Activated CD4-positive, alpha-beta T cell treated with anti-CD3 and anti-CD28 coated beads for 1 hour (primary cell): ENCODE results near the gene FBXW2.
"Not testable (repeated sequence)": the region's sequence is repeated elsewhere in the genome, so short reads cannot be mapped to it uniquely, and the experiment has no call there.

Experiments used
- DNase-seq: peaks from one replicate; pipeline ENCODE4 v3.0.0-alpha.2; 2020

The FBXW2 gene

GRCh38 chr9:120777229-120777628 is 16.0 kb downstream of the FBXW2 start:
- DNase-seq: no peak

- no peak for DNase-seq
Observed at GRCh38 chr9:120776788-120777187, 16.4 kb downstream of the FBXW2 start.

GRCh38 chr9:120775859-120776258 is 17.4 kb downstream of the FBXW2 start:
- DNase-seq: no peak

- DNase-seq: no peak
Observed at GRCh38 chr9:120774719-120775118, 18.5 kb downstream of the FBXW2 start.

GRCh38 chr9:120773256-120773655 is 20.0 kb downstream of the FBXW2 start:
- DNase-seq: no peak

GRCh38 chr9:120770931-120771330 is 22.3 kb downstream of the FBXW2 start:
- DNase-seq: no peak

GRCh38 chr9:120768886-120769285 is 24.3 kb downstream of the FBXW2 start:
- no peak for DNase-seq

- DNase-seq: no peak
Observed at GRCh38 chr9:120768247-120768646, 25.0 kb downstream of the FBXW2 start.

GRCh38 chr9:120767451-120767850 is 25.8 kb downstream of the FBXW2 start:
- DNase-seq: no peak

GRCh38 chr9:120765910-120766425 is 27.2 kb downstream of the FBXW2 start:
- no peak for DNase-seq

- no peak for DNase-seq
Observed at GRCh38 chr9:120764476-120764875, 28.7 kb downstream of the FBXW2 start.

GRCh38 chr9:120761006-120761405 is 32.2 kb downstream of the FBXW2 start:
- DNase-seq: no peak

GRCh38 chr9:120759755-120760400 is 33.3 kb downstream of the FBXW2 start:
- no peak for DNase-seq

GRCh38 chr9:120758544-120758943 is 34.7 kb downstream of the FBXW2 start:
- DNase-seq: no peak

GRCh38 chr9:120757026-120757913 is 35.9 kb downstream of the FBXW2 start:
- no peak for DNase-seq

- DNase-seq: no peak
Observed at GRCh38 chr9:120756531-120756930, 36.7 kb downstream of the FBXW2 start.

GRCh38 chr9:120755810-120756434 is 37.3 kb downstream of the FBXW2 start:
- peak; percentile 46 for DNase-seq

- DNase-seq: no peak
Observed at GRCh38 chr9:120755044-120755443, 38.2 kb downstream of the FBXW2 start.

GRCh38 chr9:120750421-120750820 is 42.8 kb downstream of the FBXW2 start:
- no peak for DNase-seq

GRCh38 chr9:120746366-120746765 is 46.9 kb downstream of the FBXW2 start:
- not testable (repeated sequence) for DNase-seq

GRCh38 chr9:120745278-120745677 is 47.9 kb downstream of the FBXW2 start:
- DNase-seq: no peak

GRCh38 chr9:120742951-120743416 is 50.2 kb downstream of the FBXW2 start:
- no peak for DNase-seq

- DNase-seq: no peak
Observed at GRCh38 chr9:120741701-120742100, 51.5 kb downstream of the FBXW2 start.
